Nephron (organoid): ENCODE data around the gene CLEC16A.

ENCODE experiments used
- H3K27ac Mint-ChIP-seq, 3 experiments: 2 replicates each; pipeline ENCODE4 v1.8.0; 2020; ENCODE audit warnings: mixed read lengths in 3 of 3, mild to moderate bottlenecking in 2 of 3, moderate library complexity in 1 of 3
- H3K27me3 Mint-ChIP-seq: 2 replicates; pipeline ENCODE4 v1.8.0; 2021; ENCODE audit warnings: low read depth, mild to moderate bottlenecking, moderate library complexity, mixed read lengths
- H3K36me3 Mint-ChIP-seq: 2 replicates; pipeline ENCODE4 v1.8.0; 2020; ENCODE audit warnings: low read depth, mixed read lengths
- H3K4me1 Mint-ChIP-seq: 2 replicates; pipeline ENCODE4 v1.8.0; 2020; ENCODE audit warnings: mixed read lengths
- H3K4me3 Mint-ChIP-seq, 3 experiments: 2 replicates each; pipeline ENCODE4 v1.8.0; 2020; ENCODE audit warnings: mild to moderate bottlenecking in 3 of 3, mixed read lengths in 3 of 3, moderate library complexity in 2 of 3
- H3K9me3 Mint-ChIP-seq: 2 replicates; pipeline ENCODE4 v1.8.0; 2020; ENCODE audit warnings: mixed read lengths
- TF ChIP-seq, protein P1 (sequence below), 3 experiments: fragments of 200-600 bp; sonication (generic); IDR thresholded peaks; one replicate each; pipeline ENCODE4 v1.5.0; 2021; ENCODE audit warnings: antibody characterized with exemption in 3 of 3; ENCODE audit not compliant: unreplicated experiment in 3 of 3

CLEC16A gene

DNA sequence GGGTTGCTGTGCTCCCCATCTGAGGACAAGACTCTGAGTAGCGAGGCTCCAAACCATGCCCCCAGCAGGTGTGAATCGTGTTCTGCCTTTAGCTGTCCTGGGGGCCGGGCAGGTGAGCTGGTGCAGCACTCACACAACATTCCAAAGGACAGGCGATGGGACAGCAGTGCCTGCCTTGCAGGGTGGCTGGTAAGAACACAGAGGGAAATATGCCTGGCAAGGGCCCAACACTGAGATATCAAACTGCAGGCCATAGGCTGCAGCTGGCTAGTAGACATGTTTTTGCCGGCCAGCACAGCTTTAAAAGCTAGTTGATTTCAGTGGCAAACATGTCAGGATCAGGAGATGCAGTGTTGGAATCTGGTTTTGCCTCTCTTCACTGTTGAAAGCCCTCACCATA lies 23.6 kb downstream of the CLEC16A start:
- TF ChIP-seq, protein P1, sequence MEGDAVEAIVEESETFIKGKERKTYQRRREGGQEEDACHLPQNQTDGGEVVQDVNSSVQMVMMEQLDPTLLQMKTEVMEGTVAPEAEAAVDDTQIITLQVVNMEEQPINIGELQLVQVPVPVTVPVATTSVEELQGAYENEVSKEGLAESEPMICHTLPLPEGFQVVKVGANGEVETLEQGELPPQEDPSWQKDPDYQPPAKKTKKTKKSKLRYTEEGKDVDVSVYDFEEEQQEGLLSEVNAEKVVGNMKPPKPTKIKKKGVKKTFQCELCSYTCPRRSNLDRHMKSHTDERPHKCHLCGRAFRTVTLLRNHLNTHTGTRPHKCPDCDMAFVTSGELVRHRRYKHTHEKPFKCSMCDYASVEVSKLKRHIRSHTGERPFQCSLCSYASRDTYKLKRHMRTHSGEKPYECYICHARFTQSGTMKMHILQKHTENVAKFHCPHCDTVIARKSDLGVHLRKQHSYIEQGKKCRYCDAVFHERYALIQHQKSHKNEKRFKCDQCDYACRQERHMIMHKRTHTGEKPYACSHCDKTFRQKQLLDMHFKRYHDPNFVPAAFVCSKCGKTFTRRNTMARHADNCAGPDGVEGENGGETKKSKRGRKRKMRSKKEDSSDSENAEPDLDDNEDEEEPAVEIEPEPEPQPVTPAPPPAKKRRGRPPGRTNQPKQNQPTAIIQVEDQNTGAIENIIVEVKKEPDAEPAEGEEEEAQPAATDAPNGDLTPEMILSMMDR (IDR thresholded peaks at IDR 0.05; ENCODE audit: unreplicated experiment in 3 of 3) = no peak
- peaks cover 29% of the 10 kb centered on the region for H3K36me3 Mint-ChIP-seq
- H3K4me3 Mint-ChIP-seq = no peak overlapping the region
- no peak overlapping the region for H3K27ac Mint-ChIP-seq
- H3K9me3 Mint-ChIP-seq = no peaks in the 10 kb centered on the region
- H3K4me1 Mint-ChIP-seq = peaks cover 32% of the 10 kb centered on the region
- no peaks in the 10 kb centered on the region for H3K27me3 Mint-ChIP-seq

DNA sequence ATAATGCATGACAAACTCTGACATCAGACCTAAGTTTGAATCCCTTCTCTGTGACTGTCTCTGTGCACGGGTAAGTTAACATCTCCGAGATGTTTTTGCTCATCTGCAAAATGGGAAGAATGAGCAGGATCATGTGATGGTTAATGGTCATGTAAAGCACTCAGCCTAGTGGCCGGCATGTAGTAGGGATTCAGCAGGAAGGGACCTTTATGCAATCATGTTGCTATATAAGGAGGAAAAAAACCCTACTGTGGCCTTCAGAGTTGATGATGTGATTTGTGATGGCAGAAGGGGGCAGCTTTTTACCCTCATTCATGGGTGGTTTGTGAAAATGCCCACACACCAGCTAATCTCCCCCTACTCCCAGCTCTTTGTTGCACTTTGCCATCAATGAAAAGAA lies 24.1 kb downstream of the CLEC16A start:
- H3K36me3 Mint-ChIP-seq = peaks cover 29% of the 10 kb centered on the region

DNA sequence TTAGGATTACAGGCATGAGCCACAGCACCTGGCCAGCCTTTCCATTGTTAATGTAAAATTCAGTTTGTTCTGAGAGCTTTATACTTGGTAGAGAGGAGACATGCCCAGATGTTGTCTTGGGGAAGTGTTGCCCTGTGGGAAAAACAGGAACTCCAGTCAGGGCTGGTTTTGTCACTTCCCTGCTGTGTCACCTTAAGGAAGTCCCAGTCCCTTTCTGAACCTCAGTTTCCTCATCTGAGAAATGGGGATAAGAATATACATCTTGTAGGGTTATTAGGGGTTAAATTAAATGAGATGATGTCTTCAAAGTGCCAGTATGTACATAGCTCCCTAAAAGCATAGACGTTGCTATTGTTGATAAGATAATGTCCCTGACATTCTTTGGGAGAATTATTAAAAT lies 25.3 kb downstream of the CLEC16A start:
- TF ChIP-seq, protein P1 (IDR thresholded peaks at IDR 0.05; ENCODE audit: unreplicated experiment in 3 of 3) = no peak
- Mint-ChIP-seq H3K4me3 (no peak overlapping the region), H3K4me1 (peaks cover 28% of the 10 kb centered on the region), H3K9me3 (no peaks in the 10 kb centered on the region), H3K27ac (no peak overlapping the region), H3K27me3 (no peaks in the 10 kb centered on the region), H3K36me3 (peaks cover 24% of the 10 kb centered on the region)

More for the DNA sequence above, 24.1 kb downstream of the CLEC16A start:
- no peak overlapping the region for H3K4me3 Mint-ChIP-seq
- TF ChIP-seq, protein P1 (IDR thresholded peaks at IDR 0.05; ENCODE audit: unreplicated experiment in 3 of 3) = no peak
- peaks cover 36% of the 10 kb centered on the region for H3K4me1 Mint-ChIP-seq
- H3K27me3 Mint-ChIP-seq = no peaks in the 10 kb centered on the region
- H3K9me3 Mint-ChIP-seq = no peaks in the 10 kb centered on the region
- H3K27ac Mint-ChIP-seq = no peak overlapping the region

DNA sequence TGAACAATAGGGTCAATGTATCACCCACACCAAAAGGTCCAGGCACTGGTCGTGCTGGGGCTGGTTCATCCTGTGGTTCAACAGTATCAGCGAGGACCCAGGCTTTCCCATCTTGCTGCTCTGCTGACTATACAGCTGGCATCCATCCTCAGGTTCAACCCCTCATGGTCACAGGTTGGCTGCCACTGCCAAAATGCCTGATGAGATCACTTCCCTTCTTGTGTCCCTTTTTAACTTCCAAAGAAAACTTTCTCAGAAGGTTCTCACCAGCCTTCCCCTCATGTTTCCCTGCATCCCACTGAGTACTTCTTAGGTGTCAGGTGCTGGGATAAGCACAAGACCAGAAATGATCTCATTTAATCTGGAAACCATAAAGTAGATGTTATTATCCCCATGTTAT lies 25.7 kb downstream of the CLEC16A start:
- H3K4me1 Mint-ChIP-seq = peaks cover 24% of the 10 kb centered on the region
- TF ChIP-seq, protein P1 (IDR thresholded peaks at IDR 0.05; ENCODE audit: unreplicated experiment in 3 of 3) = no peak
- H3K36me3 Mint-ChIP-seq = peaks cover 24% of the 10 kb centered on the region
- H3K27ac Mint-ChIP-seq = no peak overlapping the region
- no peaks in the 10 kb centered on the region for H3K9me3 Mint-ChIP-seq
- no peaks in the 10 kb centered on the region for H3K27me3 Mint-ChIP-seq
- H3K4me3 Mint-ChIP-seq = no peak overlapping the region

DNA sequence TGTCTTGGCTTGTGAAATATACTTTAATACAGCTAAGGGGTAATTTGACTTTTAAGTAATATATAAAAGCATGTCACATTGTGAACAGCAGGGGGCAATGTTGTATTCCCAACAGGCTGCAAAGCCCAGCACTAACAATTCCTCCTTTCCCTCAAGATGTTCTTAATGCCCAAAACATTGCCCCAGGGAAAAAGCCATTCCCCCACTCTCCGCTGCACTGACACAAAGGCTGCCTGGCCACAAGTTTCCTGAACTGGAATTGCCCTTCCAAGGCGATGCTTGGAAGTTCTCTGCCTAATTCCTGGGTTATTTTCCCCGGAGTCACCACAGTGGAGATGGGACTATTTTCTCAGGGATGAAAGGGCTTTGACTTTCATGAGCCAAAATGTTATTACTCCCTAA lies 27.2 kb downstream of the CLEC16A start:
- Mint-ChIP-seq H3K36me3 (peaks cover 26% of the 10 kb centered on the region), H3K4me3 (no peak overlapping the region), H3K27ac (peak overlapping the region; percentile 50), H3K27me3 (no peaks in the 10 kb centered on the region), H3K9me3 (no peaks in the 10 kb centered on the region), H3K4me1 (peaks cover 24% of the 10 kb centered on the region)
- TF ChIP-seq, protein P1 (IDR thresholded peaks at IDR 0.05; ENCODE audit: unreplicated experiment in 3 of 3) = peak; percentile 76 to 81 (median 76)

DNA sequence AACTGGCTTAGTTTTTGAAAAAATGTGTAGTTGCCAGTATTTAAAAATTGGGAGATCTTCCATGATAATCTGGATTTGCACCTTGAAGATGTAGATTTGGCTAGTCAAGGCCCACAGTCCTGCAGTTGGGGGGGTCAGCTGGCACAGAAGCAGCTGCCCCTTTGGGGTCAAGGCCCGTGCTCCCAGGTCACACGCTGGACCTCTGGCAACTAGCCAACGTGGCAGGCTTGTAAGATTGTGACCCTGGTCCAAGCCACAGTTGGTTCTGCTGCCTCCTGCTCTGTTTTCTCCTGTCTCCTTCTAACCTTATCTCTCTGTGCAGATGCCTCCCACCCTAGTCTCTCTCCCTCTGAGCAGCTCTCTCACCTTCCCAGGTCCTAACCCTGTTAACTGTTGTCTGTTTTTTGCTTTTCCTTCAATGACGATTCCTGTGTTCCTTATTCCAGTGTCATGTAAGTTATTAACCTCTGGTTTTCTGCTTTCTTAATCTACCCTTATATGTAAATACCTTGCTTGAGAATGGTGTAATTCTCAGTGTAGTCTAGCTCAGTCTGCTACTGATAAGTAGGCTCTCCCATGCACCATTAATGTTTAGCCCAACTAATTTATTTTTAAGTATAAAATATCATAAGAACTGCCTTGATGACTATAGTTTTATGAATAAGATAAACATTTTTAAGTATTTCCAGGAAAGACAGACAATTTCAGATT lies 27.9 kb downstream of the CLEC16A start:
- Mint-ChIP-seq H3K27ac (peak overlapping the region in 1 of 3 experiments; percentile 39), H3K9me3 (no peaks in the 10 kb centered on the region), H3K4me1 (peaks cover 31% of the 10 kb centered on the region), H3K36me3 (peaks cover 28% of the 10 kb centered on the region), H3K27me3 (no peaks in the 10 kb centered on the region), H3K4me3 (no peak overlapping the region)
- TF ChIP-seq, protein P1 (IDR thresholded peaks at IDR 0.05; ENCODE audit: unreplicated experiment in 3 of 3) = no peak
